ENCODE data around the gene CBLN3.

The CBLN3 gene

DNA sequence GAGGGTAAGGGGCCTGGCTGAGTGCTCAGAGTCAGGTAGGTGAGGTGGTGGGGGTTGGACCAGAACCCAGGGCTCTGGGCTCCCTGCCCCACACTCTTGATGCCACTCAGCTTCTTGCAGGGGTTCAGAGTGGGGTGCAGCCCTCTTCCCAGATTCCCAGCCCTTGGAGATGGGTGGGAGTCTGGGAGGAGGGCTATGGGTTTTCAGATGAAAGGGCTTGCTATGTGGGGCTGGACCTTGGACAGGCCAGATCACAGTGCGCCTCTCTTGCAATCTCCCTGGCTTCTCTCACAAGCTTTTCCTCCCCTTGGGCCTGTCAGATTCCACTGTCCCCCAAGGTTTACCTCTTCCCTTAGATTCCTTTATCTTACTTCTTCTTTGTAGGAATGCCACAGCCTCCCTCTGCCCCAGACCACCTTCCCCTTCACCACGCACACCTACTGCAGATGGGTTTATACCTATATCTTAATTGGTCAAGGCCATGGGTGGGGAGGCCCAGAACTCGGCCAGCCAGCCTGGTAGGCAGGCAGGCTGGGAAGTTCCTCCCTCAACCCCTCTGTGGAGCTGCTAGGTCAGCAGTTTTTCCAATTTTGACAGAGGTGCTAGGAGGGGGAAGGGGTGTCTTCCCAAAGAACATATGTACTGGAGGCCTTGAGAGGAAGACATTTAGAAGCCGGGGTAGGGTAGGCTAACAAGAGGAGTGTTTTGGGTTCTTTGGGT, 29.3 kb downstream of the CBLN3 start:
- Histone ChIP-seq H3K4me2 (ENCODE audit: low read length) (no peak overlapping the region), H3K4me3 (ENCODE audit: low read length) (no peak overlapping the region), H2AK5ac (ENCODE audit: low read length) (no peak overlapping the region), H3K79me1 (ENCODE audit: low read length) (no peaks in the 10 kb centered on the region), H2BK120ac (ENCODE audit: low read depth, low read length) (no peak overlapping the region), H3K18ac (ENCODE audit: low read length) (no peak overlapping the region), H3K27me3 (ENCODE audit: insufficient read depth, low read length, poor library complexity) (no peaks in the 10 kb centered on the region), H2BK5ac (ENCODE audit: low read length) (no peak overlapping the region), H3K4ac (ENCODE audit: low read depth, low read length) (no peak overlapping the region), H3K27ac (ENCODE audit: low read depth, low read length) (no peak overlapping the region), H3K79me2 (ENCODE audit: control insufficient read depth, insufficient read depth, low read length) (no peaks in the 10 kb centered on the region), H3K4me1 (ENCODE audit: control insufficient read depth, low read depth, low read length) (peaks cover 2% of the 10 kb centered on the region), H3K56ac (ENCODE audit: low read length) (no peak overlapping the region), H4K8ac (ENCODE audit: low read depth, low read length) (no peak overlapping the region), H3K9ac (ENCODE audit: low read length) (no peak overlapping the region), H3K36me3 (ENCODE audit: control insufficient read depth, insufficient read depth, low read length) (no peaks in the 10 kb centered on the region), H3K23ac (ENCODE audit: low read length) (no peak overlapping the region), H2BK15ac (replicated peaks; ENCODE audit: low read depth) (no peak overlapping the region), H4K5ac (ENCODE audit: low read length) (no peak overlapping the region)
- no peak for DNase-seq
- WGBS (ENCODE audit: extremely low coverage, insufficient coverage, low lambda C conversion rate) = no CpG with 5 or more reads among the region's 4 CpGs

GRCh38 chr14:24399447-24399822, 30.0 kb downstream of the CBLN3 start:
- Histone ChIP-seq H3K18ac (ENCODE audit: low read length) (peak overlapping the region; percentile 83), H3K36me3 (ENCODE audit: control insufficient read depth, insufficient read depth, low read length) (no peaks in the 10 kb centered on the region), H2AK5ac (ENCODE audit: low read length) (no peak overlapping the region), H3K79me1 (ENCODE audit: low read length) (no peaks in the 10 kb centered on the region), H2BK5ac (ENCODE audit: low read length) (no peak overlapping the region), H3K4me2 (ENCODE audit: low read length) (peak overlapping the region; percentile 89), H4K8ac (ENCODE audit: low read depth, low read length) (no peak overlapping the region), H3K27me3 (ENCODE audit: insufficient read depth, low read length, poor library complexity) (no peaks in the 10 kb centered on the region), H3K23ac (ENCODE audit: low read length) (no peak overlapping the region), H2BK120ac (ENCODE audit: low read depth, low read length) (no peak overlapping the region), H3K56ac (ENCODE audit: low read length) (peak overlapping the region; percentile 86), H3K27ac (ENCODE audit: low read depth, low read length) (no peak overlapping the region), H3K79me2 (ENCODE audit: control insufficient read depth, insufficient read depth, low read length) (no peaks in the 10 kb centered on the region), H3K9ac (ENCODE audit: low read length) (peak overlapping the region; percentile 70), H3K4me1 (ENCODE audit: control insufficient read depth, low read depth, low read length) (peaks cover 2% of the 10 kb centered on the region), H2BK15ac (replicated peaks; ENCODE audit: low read depth) (no peak overlapping the region), H3K4me3 (ENCODE audit: low read length) (peak overlapping the region; percentile 65), H4K5ac (ENCODE audit: low read length) (no peak overlapping the region), H3K4ac (ENCODE audit: low read depth, low read length) (no peak overlapping the region)
- no CpG with 5 or more reads among the region's 8 CpGs for WGBS (ENCODE audit: extremely low coverage, insufficient coverage, low lambda C conversion rate)
- DNase-seq = no peak

- Histone ChIP-seq H3K4me1 (ENCODE audit: control insufficient read depth, low read depth, low read length) (peaks cover 2% of the 10 kb centered on the region), H2BK120ac (ENCODE audit: low read depth, low read length) (peak within 1 kb of the TSS; percentile 55), H3K79me2 (ENCODE audit: control insufficient read depth, insufficient read depth, low read length) (no peaks in the 10 kb centered on the region), H3K36me3 (ENCODE audit: control insufficient read depth, insufficient read depth, low read length) (no peaks in the 10 kb centered on the region), H3K4me2 (ENCODE audit: low read length) (peak within 1 kb of the TSS; percentile 89), H3K79me1 (ENCODE audit: low read length) (no peaks in the 10 kb centered on the region), H2AK5ac (ENCODE audit: low read length) (peak within 1 kb of the TSS; percentile 95), H3K27me3 (ENCODE audit: insufficient read depth, low read length, poor library complexity) (no peaks in the 10 kb centered on the region), H2BK15ac (replicated peaks; ENCODE audit: low read depth) (no peak within 1 kb of the TSS), H3K18ac (ENCODE audit: low read length) (peak within 1 kb of the TSS; percentile 83), H3K23ac (ENCODE audit: low read length) (no peak within 1 kb of the TSS), H3K56ac (ENCODE audit: low read length) (peak within 1 kb of the TSS; percentile 86), H2BK5ac (ENCODE audit: low read length) (no peak within 1 kb of the TSS), H4K8ac (ENCODE audit: low read depth, low read length) (peak within 1 kb of the TSS; percentile 44), H3K27ac (ENCODE audit: low read depth, low read length) (no peak within 1 kb of the TSS), H3K4me3 (ENCODE audit: low read length) (peak within 1 kb of the TSS; percentile 65), H3K4ac (ENCODE audit: low read depth, low read length) (peak within 1 kb of the TSS; percentile 65), H3K9ac (ENCODE audit: low read length) (peak within 1 kb of the TSS; percentile 70), H4K5ac (ENCODE audit: low read length) (no peak within 1 kb of the TSS)
- peak; percentile 76 for DNase-seq
- no CpG with 5 or more reads among the region's 57 CpGs for WGBS (ENCODE audit: extremely low coverage, insufficient coverage, low lambda C conversion rate)
These were observed 30.6 kb downstream of the CBLN3 start, which contains the start of gene NYNRIN for GRCh38 chr14:24398653-24399446. NYNRIN (plus strand) TSS chr14:24399003; CDS start chr14:24399247, 244 bp downstream.

DNA sequence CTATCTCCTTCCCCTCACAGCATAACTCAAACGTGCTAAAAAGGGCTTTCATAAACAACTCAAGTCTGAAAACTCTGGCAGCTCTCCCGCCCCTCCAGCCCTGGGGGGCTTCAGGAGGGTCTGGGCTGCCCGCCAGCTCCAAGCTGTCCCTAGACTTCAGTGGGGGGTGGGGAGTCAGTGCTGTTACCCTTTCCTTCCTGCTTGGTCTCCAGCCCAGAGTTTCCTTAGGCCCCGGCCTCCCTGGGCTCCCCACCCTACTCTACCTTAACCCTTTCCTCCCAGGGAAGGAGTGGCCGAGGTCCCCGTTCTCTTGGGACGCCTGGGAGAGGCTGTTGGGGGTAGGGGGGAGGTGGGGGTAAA, 31.2 kb downstream of the CBLN3 start:
- Histone ChIP-seq H3K4me3 (ENCODE audit: low read length) (no peak overlapping the region), H3K36me3 (ENCODE audit: control insufficient read depth, insufficient read depth, low read length) (no peaks in the 10 kb centered on the region), H2AK5ac (ENCODE audit: low read length) (peak overlapping the region; percentile 95), H3K27me3 (ENCODE audit: insufficient read depth, low read length, poor library complexity) (no peaks in the 10 kb centered on the region), H3K56ac (ENCODE audit: low read length) (peak overlapping the region; percentile 84), H3K9ac (ENCODE audit: low read length) (peak overlapping the region; percentile 21), H2BK5ac (ENCODE audit: low read length) (no peak overlapping the region), H2BK120ac (ENCODE audit: low read depth, low read length) (peak overlapping the region; percentile 55), H3K4me1 (ENCODE audit: control insufficient read depth, low read depth, low read length) (peaks cover 2% of the 10 kb centered on the region), H3K23ac (ENCODE audit: low read length) (no peak overlapping the region), H4K5ac (ENCODE audit: low read length) (no peak overlapping the region), H3K79me2 (ENCODE audit: control insufficient read depth, insufficient read depth, low read length) (no peaks in the 10 kb centered on the region), H3K27ac (ENCODE audit: low read depth, low read length) (no peak overlapping the region), H3K18ac (ENCODE audit: low read length) (peak overlapping the region; percentile 83), H3K79me1 (ENCODE audit: low read length) (no peaks in the 10 kb centered on the region), H2BK15ac (replicated peaks; ENCODE audit: low read depth) (no peak overlapping the region), H4K8ac (ENCODE audit: low read depth, low read length) (peak overlapping the region; percentile 44), H3K4ac (ENCODE audit: low read depth, low read length) (peak overlapping the region; percentile 56), H3K4me2 (ENCODE audit: low read length) (no peak overlapping the region)
- peak; percentile 63 for DNase-seq
- no CpG with 5 or more reads among the region's 7 CpGs for WGBS (ENCODE audit: extremely low coverage, insufficient coverage, low lambda C conversion rate)

DNA sequence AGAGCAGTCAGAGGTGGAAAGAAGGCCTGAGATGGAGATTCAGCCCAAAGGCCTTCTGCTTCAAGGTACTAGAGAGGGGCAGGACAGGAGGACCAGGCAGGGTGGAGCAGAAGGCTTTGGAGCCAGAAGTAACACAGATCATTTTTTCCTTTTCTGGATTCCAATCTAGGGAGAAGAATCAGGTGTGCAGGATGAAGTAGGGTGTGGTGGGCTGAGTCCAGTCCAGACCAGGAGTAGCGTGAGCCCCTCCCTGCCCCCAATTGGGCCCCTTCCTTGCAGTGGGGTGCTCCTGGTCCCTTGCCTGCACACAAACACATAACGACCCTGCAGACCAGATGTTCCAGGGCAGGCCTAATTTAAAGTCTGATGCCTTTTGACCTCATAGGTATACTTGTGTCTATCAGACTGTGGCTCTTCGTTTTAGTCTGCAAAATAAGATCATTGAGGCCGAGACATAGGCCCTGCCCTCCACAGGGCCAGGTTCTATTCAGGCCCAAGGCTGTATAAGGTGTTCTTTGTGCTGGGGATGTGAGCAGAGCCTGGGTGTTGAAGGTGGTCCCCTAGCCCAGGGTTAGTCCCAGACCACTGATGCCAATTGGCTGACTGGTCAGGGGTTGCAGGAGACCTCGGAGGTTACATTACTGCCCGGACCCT, 31.7 kb downstream of the CBLN3 start:
- no CpG with 5 or more reads among the region's 6 CpGs for WGBS (ENCODE audit: extremely low coverage, insufficient coverage, low lambda C conversion rate)
- no peak overlapping the region for H2BK120ac ChIP-seq (ENCODE audit: low read depth, low read length)
- peak overlapping the region; percentile 84 for H3K56ac ChIP-seq (ENCODE audit: low read length)
- H4K8ac ChIP-seq (ENCODE audit: low read depth, low read length) = no peak overlapping the region
- no peaks in the 10 kb centered on the region for H3K36me3 ChIP-seq (ENCODE audit: control insufficient read depth, insufficient read depth, low read length)
- no peak overlapping the region for H3K4me3 ChIP-seq (ENCODE audit: low read length)
- H3K4me1 ChIP-seq (ENCODE audit: control insufficient read depth, low read depth, low read length) = peaks cover 2% of the 10 kb centered on the region
- H2BK5ac ChIP-seq (ENCODE audit: low read length) = no peak overlapping the region
- peak overlapping the region; percentile 95 for H2AK5ac ChIP-seq (ENCODE audit: low read length)
- peak overlapping the region; percentile 21 for H3K9ac ChIP-seq (ENCODE audit: low read length)
- DNase-seq = no peak
- H3K79me1 ChIP-seq (ENCODE audit: low read length) = no peaks in the 10 kb centered on the region
- H4K5ac ChIP-seq (ENCODE audit: low read length) = no peak overlapping the region
- no peak overlapping the region for H3K23ac ChIP-seq (ENCODE audit: low read length)
- H3K79me2 ChIP-seq (ENCODE audit: control insufficient read depth, insufficient read depth, low read length) = no peaks in the 10 kb centered on the region
- no peak overlapping the region for H3K4me2 ChIP-seq (ENCODE audit: low read length)
- H3K27ac ChIP-seq (ENCODE audit: low read depth, low read length) = no peak overlapping the region
- no peaks in the 10 kb centered on the region for H3K27me3 ChIP-seq (ENCODE audit: insufficient read depth, low read length, poor library complexity)
- peak overlapping the region; percentile 56 for H3K4ac ChIP-seq (ENCODE audit: low read depth, low read length)
- no peak overlapping the region for H3K18ac ChIP-seq (ENCODE audit: low read length)
- H2BK15ac ChIP-seq (replicated peaks; ENCODE audit: low read depth) = no peak overlapping the region
